OCI-LY7 (cell line): ENCODE data around the gene RAC2.

ENCODE experiments used
- EZH2phosphoT487 ChIP-seq: fragments of 200-600 bp; sonication (generic); IDR thresholded peaks from 2 replicates; pipeline ENCODE4 v1.6.1; 2018; ENCODE audit warnings: low read depth, borderline replicate concordance, mild to moderate bottlenecking, mixed run types, antibody characterized with exemption, low read length, moderate library complexity, mixed read lengths
- TF ChIP-seq, protein P1 (sequence below): fragments of 200-600 bp; sonication (generic); conservative IDR thresholded peaks from 2 replicates; pipeline ENCODE4 v1.5.1; 2014; ENCODE audit warnings: mild to moderate bottlenecking, antibody characterized with exemption, low read length, moderate library complexity, mixed read lengths

- TF ChIP-seq, protein P1, sequence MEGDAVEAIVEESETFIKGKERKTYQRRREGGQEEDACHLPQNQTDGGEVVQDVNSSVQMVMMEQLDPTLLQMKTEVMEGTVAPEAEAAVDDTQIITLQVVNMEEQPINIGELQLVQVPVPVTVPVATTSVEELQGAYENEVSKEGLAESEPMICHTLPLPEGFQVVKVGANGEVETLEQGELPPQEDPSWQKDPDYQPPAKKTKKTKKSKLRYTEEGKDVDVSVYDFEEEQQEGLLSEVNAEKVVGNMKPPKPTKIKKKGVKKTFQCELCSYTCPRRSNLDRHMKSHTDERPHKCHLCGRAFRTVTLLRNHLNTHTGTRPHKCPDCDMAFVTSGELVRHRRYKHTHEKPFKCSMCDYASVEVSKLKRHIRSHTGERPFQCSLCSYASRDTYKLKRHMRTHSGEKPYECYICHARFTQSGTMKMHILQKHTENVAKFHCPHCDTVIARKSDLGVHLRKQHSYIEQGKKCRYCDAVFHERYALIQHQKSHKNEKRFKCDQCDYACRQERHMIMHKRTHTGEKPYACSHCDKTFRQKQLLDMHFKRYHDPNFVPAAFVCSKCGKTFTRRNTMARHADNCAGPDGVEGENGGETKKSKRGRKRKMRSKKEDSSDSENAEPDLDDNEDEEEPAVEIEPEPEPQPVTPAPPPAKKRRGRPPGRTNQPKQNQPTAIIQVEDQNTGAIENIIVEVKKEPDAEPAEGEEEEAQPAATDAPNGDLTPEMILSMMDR: no peak
- no peak for TF ChIP-seq EZH2phosphoT487
These were observed 36.9 kb downstream of the RAC2 start for GRCh38 chr22:37206841-37207821.
